Immature natural killer cell (primary cell): ENCODE results near the gene GRP. TPM values are rescaled to one million over a fixed set of nuclear protein-coding genes. Genes with fewer than 3 reads are reported as not detected.
A peak's percentile ranks its signal among the peaks of the same experiment; 100 is the strongest.
"Not testable (repeated sequence)": the region's sequence is repeated elsewhere in the genome, so short reads cannot be mapped to it uniquely, and the experiment has no call there.

ENCODE experiments used
- DNase-seq, 3 donors: peaks; one replicate each; pipeline ENCODE4 v3.0.0; 2022; ENCODE audit warnings: mixed read lengths in 1 of 3
- H3K27ac Mint-ChIP-seq, 6 donors: one replicate each; pipeline ENCODE4 v1.8.0; 2020; ENCODE audit warnings: mixed read lengths in 6 of 6, mild to moderate bottlenecking in 5 of 6, inconsistent platforms in 4 of 6, moderate library complexity in 3 of 6
- H3K27me3 Mint-ChIP-seq, 3 donors: one replicate each; pipeline ENCODE4 v1.8.0; 2020 to 2021; ENCODE audit warnings: low read depth in 3 of 3, mild to moderate bottlenecking in 3 of 3, mixed read lengths in 3 of 3, moderate library complexity in 3 of 3, inconsistent platforms in 1 of 3
- H3K36me3 Mint-ChIP-seq, 3 donors: one replicate each; pipeline ENCODE4 v1.8.0; 2020; ENCODE audit warnings: mixed read lengths in 3 of 3, inconsistent platforms in 2 of 3, mild to moderate bottlenecking in 2 of 3
- H3K4me1 Mint-ChIP-seq, 2 donors: one replicate each; pipeline ENCODE4 v1.8.0; 2020; ENCODE audit warnings: inconsistent platforms in 2 of 2, mild to moderate bottlenecking in 2 of 2, mixed read lengths in 2 of 2, moderate library complexity in 1 of 2
- H3K4me3 Mint-ChIP-seq, 5 donors: one replicate each; pipeline ENCODE4 v1.8.0; 2020; ENCODE audit warnings: mild to moderate bottlenecking in 5 of 5, mixed read lengths in 5 of 5, inconsistent platforms in 3 of 5, moderate library complexity in 3 of 5
- H3K9me3 Mint-ChIP-seq, 6 donors: one replicate each; pipeline ENCODE4 v1.8.0; 2020; ENCODE audit warnings: mild to moderate bottlenecking in 6 of 6, mixed read lengths in 6 of 6, inconsistent platforms in 4 of 6, moderate library complexity in 3 of 6
- polyA plus RNA-seq, 3 donors: library from polyadenylated mRNA; unstranded; fragments of 300-500 nt; fragmentation: Illumina TruSeq; gene quantifications; one replicate each; pipeline ENCODE4 v1.2.3, GENCODE V29; 2021

GRP gene
- polyA plus RNA-seq, 3 donors from 2014 or later: not detected

DNA sequence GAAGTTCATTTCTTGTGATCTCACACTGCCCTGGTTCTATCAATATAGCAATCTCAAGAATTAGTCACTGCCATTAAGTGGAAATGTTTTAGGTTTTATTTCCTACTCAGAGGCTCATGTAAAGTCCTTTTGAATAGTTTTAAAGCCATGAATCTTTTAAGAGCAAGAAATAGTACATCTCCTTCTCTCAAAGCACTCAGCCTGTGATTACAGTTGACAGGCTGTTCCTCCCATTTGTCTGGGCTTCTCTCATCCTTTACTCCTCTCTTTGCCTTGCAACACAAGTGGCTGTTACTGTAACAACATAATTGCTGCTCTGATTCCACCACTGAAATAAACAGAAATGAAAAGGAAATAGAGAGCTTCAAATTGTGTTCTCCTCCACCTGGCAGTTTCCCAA lies 18.4 kb downstream of the GRP start:
- Mint-ChIP-seq H3K9me3 (peaks cover 0 to 2% (median 0%) of the 10 kb centered on the region in 6 donors), H3K27me3 (peaks cover 0 to 16% (median 2%) of the 10 kb centered on the region in 3 donors), H3K27ac (no peak overlapping the region), H3K36me3 (no peaks in the 10 kb centered on the region), H3K4me3 (no peak overlapping the region), H3K4me1 (no peaks in the 10 kb centered on the region)
- DNase-seq: no peak

DNA sequence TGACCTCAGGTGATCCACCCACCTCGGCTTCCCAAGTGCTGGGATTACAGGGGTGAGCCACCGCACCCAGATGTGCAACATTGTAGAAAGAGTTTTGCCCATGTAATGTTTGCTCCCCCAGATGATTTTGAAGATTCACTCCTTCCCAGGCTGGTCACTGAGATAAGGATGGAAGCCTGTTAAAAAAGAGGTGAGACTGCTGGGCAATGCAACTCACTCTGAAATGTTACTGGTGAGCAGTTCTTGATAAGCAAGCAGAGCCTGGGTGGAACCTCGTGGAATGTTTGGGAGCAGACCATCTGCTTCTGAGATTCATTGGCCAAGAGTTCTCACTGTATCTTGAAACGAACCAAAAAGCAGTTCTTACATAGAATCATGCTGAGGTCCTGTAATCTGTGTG lies 19.7 kb downstream of the GRP start:
- H3K36me3 Mint-ChIP-seq: no peaks in the 10 kb centered on the region
- H3K4me1 Mint-ChIP-seq: no peaks in the 10 kb centered on the region
- no peak overlapping the region for H3K27ac Mint-ChIP-seq
- peaks cover 0 to 4% (median 0%) of the 10 kb centered on the region in 6 donors for H3K9me3 Mint-ChIP-seq
- no peak for DNase-seq
- no peak overlapping the region for H3K4me3 Mint-ChIP-seq
- H3K27me3 Mint-ChIP-seq: peaks cover 0 to 16% (median 4%) of the 10 kb centered on the region in 3 donors

DNA sequence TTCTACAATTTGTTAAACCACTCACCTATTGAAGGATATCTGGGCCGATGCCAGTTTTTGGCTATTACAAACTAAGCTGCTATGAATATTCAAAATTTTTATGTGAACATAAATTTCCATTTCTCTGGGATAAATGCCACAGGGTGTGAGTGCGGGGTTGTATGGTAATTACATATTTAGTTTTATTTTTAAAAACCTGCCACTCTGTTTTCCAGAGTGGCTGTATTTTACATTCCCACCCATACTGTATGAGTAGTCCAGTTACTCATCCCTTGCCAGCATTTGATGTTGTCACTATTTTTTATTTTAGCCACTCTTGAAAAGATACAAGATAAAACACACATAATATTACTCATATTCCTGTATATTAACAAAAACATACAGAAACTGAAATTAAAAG lies 22.9 kb downstream of the GRP start:
- H3K4me1 Mint-ChIP-seq: no peaks in the 10 kb centered on the region
- H3K36me3 Mint-ChIP-seq: no peaks in the 10 kb centered on the region
- H3K27me3 Mint-ChIP-seq: peaks cover 4 to 27% (median 5%) of the 10 kb centered on the region in 3 donors
- H3K9me3 Mint-ChIP-seq: peaks cover 0 to 2% (median 0%) of the 10 kb centered on the region in 6 donors
- no peak for DNase-seq
- no peak overlapping the region for H3K27ac Mint-ChIP-seq
- H3K4me3 Mint-ChIP-seq: no peak overlapping the region

DNA sequence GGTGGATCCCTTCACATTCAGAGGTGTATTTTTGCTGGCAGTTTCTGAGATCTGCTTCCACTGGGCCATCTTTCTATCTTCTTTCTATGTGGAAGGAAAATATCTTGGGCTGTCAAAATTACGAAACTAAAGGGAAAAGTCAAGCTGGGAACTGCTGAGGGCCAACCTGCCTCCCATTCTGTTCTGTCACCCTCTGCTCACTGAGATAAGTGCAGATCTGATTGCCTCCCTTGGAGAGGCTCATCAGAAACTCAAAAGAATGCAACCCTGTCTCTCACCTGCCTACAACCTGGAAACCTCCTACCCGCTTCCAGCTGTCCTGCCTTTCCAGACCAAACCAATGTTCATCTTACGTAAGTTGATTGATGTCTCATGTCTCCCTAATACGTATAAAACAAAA lies 26.8 kb downstream of the GRP start:
- H3K36me3 Mint-ChIP-seq: no peaks in the 10 kb centered on the region
- H3K4me1 Mint-ChIP-seq: no peaks in the 10 kb centered on the region
- H3K27ac Mint-ChIP-seq: no peak overlapping the region
- peaks cover 0 to 2% (median 0%) of the 10 kb centered on the region in 6 donors for H3K9me3 Mint-ChIP-seq
- DNase-seq: no peak
- H3K27me3 Mint-ChIP-seq: peaks cover 2 to 28% (median 5%) of the 10 kb centered on the region in 3 donors
- H3K4me3 Mint-ChIP-seq: no peak overlapping the region

DNA sequence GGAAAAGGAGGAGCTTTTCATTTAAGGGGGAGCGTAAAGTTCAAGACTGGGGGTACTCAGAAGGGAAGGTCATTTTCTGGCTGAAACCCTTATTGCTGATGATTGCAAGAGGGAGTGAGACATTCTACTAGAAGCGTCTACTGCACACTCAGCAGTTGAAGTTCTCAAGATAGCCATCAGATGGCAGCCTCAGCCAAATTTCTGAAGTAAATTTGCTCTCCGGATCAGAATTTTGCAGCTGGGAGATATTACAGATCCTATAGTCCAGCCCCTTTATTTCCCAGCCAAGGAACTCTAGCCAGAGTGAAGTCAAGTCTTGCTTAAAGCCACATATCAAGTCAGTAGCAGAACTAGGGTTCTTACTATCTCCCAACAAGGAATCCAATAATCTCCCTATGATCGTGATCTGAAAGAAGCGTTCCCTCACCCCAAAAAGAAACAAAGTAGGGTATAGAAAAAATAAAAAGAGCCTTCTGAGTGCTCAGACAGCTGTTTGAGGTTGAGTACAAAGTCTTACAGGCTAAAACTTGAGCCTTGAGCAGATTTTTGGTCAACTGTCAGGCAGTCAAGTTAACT lies 29.3 kb downstream of the GRP start:
- Mint-ChIP-seq H3K9me3 (no peaks in the 10 kb centered on the region), H3K27me3 (peaks cover 1 to 22% (median 5%) of the 10 kb centered on the region in 3 donors), H3K4me1 (no peaks in the 10 kb centered on the region), H3K27ac (no peak overlapping the region), H3K36me3 (no peaks in the 10 kb centered on the region), H3K4me3 (no peak overlapping the region)
- no peak for DNase-seq

DNA sequence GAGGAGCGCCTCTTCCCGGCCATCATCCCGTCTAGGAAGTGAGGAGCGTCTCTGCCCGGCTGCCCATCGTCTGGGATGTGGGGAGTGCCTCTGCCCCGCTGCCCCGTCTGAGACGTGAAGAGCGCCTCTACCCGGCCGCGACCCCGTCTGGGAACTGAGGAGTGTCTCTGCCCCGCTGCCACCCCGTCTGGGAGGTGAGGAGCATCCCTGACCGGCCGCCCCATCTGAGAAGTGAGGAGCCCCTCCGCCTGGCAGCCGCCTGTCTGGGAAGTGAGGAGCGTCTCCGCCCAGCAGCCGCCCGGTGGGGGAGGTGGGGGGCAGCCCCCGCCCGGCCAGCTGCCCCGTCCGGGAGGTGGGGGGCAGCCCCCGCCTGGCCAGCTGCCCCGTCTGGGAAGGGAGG lies 35.5 kb downstream of the GRP start:
- H3K4me3 Mint-ChIP-seq, H3K27me3 Mint-ChIP-seq, H3K9me3 Mint-ChIP-seq, DNase-seq, H3K4me1 Mint-ChIP-seq, H3K36me3 Mint-ChIP-seq, H3K27ac Mint-ChIP-seq: not testable (repeated sequence)

DNA sequence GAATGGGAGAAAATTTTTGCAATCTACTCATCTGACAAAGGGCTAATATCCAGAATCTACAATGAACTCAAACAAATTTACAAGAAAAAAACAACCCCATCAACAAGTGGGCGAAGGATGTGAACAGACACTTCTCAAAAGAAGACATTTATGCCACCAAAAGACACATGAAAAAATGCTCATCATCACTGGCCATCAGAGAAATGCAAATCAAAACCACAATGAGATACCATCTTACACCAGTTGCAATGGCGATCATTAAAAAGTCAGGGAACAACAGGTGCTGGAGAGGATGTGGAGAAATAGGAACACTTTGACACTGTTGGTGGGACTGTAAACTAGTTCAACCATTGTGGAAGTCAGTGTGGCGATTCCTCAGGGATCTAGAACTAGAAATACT lies 41.9 kb downstream of the GRP start:
- not testable (repeated sequence) for H3K4me3 Mint-ChIP-seq, DNase-seq, H3K4me1 Mint-ChIP-seq, H3K36me3 Mint-ChIP-seq, H3K27ac Mint-ChIP-seq
- Mint-ChIP-seq H3K9me3 (peaks cover 0 to 11% (median 6%) of the 10 kb centered on the region in 6 donors), H3K27me3 (peaks cover 6 to 28% (median 19%) of the 10 kb centered on the region in 3 donors)

DNA sequence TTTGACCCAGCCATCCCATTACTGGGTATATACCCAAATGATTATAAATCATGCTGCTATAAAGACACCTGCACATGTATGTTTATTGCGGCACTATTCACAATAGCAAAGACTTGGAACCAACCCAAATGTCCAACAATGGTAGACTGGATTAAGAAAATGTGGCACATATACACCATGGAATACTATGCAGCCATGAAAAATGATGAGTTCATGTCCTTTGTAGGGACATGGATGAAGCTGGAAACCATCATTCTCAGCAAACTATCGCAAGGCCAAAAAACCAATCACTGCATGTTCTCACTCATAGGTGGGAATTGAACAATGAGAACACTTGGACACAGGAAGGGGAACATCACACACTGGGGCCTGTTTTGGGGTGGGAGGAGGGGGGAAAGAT lies 42.3 kb downstream of the GRP start:
- Mint-ChIP-seq H3K27me3 (peaks cover 6 to 32% (median 19%) of the 10 kb centered on the region in 3 donors), H3K9me3 (peaks cover 0 to 11% (median 6%) of the 10 kb centered on the region in 6 donors)
- not testable (repeated sequence) for H3K27ac Mint-ChIP-seq, H3K4me3 Mint-ChIP-seq, DNase-seq, H3K36me3 Mint-ChIP-seq, H3K4me1 Mint-ChIP-seq

DNA sequence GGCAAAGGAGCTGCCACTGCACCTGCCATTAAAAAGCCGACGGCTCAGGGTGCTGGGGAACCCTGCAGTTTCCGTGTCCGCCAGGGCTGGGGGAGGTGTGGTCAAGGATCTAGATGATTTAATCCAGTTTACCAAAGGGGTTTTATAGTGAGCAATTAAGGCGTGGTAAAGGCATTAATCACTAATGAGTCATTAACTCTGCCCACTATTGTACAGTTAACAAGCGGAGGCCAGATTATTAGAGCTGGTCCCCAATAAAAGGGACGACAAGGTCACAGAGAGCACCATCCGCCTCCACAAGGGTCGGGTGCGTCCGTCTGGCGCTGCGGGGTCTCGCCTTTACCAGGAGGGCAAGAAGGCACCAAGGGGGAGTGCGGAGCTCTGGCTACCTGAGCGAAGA lies 43.7 kb downstream of the GRP start:
- H3K27me3 Mint-ChIP-seq: peaks cover 11 to 40% (median 21%) of the 10 kb centered on the region in 3 donors
- no peak overlapping the region for H3K27ac Mint-ChIP-seq
- peaks cover 3 to 5% of the 10 kb centered on the region in 2 donors for H3K4me1 Mint-ChIP-seq
- H3K4me3 Mint-ChIP-seq: peak overlapping the region in 2 of 5 donors; percentile 45 to 69
- peaks cover 0 to 10% (median 6%) of the 10 kb centered on the region in 6 donors for H3K9me3 Mint-ChIP-seq
- DNase-seq: no peak
- H3K36me3 Mint-ChIP-seq: no peaks in the 10 kb centered on the region

DNA sequence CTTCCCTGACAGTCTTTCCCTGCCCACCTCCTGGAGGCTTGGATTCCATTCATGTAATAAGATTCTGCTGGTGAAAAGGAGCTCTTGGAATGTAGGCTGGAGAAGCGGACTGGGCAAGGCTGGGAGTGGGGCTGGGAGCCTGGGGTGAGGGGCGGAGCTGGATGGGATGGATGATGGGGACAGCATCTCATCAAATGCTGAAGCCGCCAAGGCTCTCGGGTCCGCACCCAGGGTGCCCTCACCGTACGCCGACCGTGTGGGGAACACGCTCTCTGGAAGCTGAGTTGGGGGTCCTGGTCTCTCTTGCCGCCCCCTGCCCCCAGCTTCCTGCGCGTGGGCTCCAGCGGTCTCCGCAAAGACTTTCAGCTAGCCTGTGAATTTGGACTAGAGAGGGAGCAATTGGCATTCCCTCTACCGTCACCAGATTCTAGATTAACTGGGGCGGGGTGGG lies 44.2 kb downstream of the GRP start:
- peaks cover 3 to 5% of the 10 kb centered on the region in 2 donors for H3K4me1 Mint-ChIP-seq

DNA sequence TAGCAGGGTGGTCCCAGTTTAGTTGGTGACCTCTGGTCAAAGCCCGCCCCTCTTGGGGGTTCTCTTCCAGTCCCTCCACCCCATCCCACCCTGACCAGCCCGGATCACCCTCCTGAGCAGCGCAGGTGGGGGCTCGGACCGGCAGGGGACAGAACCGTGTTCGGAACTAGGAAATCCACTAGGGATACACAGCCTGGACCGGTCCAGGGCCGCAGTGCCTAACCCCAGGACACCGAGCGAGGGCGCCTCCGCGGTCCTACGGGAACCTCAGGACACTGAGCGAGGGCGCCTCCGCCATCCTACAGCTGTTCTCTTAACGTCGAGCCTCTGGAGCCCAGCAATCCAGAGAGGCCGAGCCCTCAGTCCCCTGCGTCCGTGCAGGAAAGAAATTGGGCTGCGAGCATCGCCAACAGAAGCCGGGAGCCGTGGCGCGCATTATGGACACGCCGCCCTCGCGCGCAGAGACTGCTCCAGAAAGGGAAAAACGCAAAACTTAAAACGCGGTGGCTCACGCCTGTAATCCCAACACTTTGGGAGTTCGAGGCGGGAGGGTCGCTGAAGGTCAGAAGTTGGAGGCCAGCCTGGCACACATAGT lies 44.8 kb downstream of the GRP start:
- Mint-ChIP-seq H3K36me3 (peaks cover 0 to 3% (median 0%) of the 10 kb centered on the region in 3 donors), H3K4me1 (peaks cover 5 to 9% of the 10 kb centered on the region in 2 donors), H3K9me3 (peaks cover 0 to 9% (median 3%) of the 10 kb centered on the region in 6 donors), H3K27ac (no peak overlapping the region), H3K4me3 (peak overlapping the region in 2 of 5 donors; percentile 12 to 46), H3K27me3 (peaks cover 13 to 40% (median 21%) of the 10 kb centered on the region in 3 donors)
- DNase-seq: no peak

More for the DNA sequence above, 44.2 kb downstream of the GRP start:
- H3K27ac Mint-ChIP-seq: no peak overlapping the region
- no peak for DNase-seq
- H3K36me3 Mint-ChIP-seq: no peaks in the 10 kb centered on the region
- peaks cover 0 to 9% (median 5%) of the 10 kb centered on the region in 6 donors for H3K9me3 Mint-ChIP-seq
- peaks cover 11 to 40% (median 20%) of the 10 kb centered on the region in 3 donors for H3K27me3 Mint-ChIP-seq
- H3K4me3 Mint-ChIP-seq: peak overlapping the region in 1 of 5 donors; percentile 12

DNA sequence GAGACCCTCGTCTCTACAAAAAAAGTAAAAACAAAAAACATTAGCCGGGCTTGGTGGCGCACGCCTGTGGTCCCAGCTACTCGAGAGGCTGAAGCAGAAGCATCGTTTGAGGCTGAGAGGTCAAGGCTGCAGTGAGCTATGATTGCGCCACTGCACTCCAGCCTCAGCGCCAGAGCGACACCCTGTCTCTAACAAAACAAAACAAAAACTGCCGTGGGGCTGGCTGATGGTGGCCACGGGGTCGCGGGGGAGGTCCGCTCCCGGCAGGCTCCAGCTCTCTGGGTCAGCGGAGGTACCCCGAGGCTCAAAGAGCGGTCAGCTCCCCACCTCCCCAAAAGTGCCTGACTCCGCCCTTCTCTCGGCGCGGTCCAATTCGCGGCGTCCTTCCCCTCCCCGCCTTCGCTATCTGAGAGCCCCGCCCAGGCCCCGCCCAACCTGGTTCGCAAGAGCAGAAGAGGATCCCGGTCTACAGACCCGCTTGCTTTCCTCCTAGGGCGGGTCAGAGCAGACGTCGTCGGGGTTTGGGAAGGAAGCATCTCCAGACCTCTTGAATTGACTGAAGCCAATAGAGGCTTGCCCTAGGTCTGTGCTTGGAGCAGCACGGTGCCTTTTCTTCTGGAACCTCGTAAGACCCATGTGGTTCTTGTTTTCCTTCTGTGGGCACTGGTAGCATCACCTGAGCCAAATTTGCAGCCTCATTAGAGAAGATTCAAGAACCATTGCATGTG lies 45.5 kb downstream of the GRP start:
- Mint-ChIP-seq H3K27ac (no peak overlapping the region), H3K4me3 (peak overlapping the region in 3 of 5 donors; percentile 4 to 46 (median 15)), H3K36me3 (peaks cover 0 to 4% (median 0%) of the 10 kb centered on the region in 3 donors), H3K4me1 (peaks cover 6 to 11% of the 10 kb centered on the region in 2 donors), H3K9me3 (peaks cover 0 to 9% (median 3%) of the 10 kb centered on the region in 6 donors), H3K27me3 (peaks cover 16 to 44% (median 21%) of the 10 kb centered on the region in 3 donors)
- no peak for DNase-seq

DNA sequence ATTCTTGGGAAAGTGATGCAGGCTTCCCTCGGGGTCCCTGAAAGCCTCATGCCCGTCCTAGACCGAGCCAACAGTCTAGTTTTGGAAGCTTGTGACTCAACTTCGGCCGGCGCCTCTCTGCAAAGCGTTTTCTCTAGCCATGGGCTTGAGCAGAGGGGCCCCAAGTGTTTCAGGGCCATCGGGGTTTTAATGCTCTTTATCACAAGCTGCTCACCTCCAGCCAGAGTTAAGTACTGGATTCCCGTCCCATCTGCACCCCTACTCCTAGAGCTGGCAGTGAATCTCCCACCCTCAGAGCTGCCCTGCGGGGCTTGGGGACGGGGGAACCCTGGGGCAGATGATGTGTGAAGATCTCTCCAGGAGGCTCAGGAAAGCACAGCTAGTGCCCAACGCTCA lies 46.0 kb downstream of the GRP start:
- Mint-ChIP-seq H3K9me3 (peaks cover 0 to 9% (median 3%) of the 10 kb centered on the region in 6 donors), H3K27me3 (peaks cover 21 to 46% (median 21%) of the 10 kb centered on the region in 3 donors), H3K4me3 (peak overlapping the region in 3 of 5 donors; percentile 15 to 46 (median 38)), H3K36me3 (peaks cover 0 to 4% (median 0%) of the 10 kb centered on the region in 3 donors), H3K27ac (no peak overlapping the region), H3K4me1 (peaks cover 6 to 11% of the 10 kb centered on the region in 2 donors)
- no peak for DNase-seq

DNA sequence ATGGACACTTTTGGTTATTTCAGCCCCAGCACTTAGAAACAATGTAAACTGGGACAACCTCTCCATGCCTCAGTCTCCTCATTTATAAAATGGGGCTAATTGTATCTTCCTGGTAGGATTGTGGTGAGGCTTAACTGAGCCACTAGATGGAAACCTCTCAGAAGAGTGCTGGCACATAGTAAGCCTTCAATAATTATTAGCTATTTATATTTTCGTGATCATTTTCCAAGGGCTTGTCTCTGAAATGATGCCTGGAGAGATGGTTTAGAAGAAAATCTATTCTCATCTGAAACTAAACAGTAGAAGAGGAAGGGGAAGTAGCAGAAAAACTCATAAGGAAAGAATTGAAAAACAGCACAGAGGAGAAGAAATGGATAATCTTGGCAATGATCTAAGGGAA lies 46.5 kb downstream of the GRP start:
- peaks cover 0 to 4% (median 0%) of the 10 kb centered on the region in 3 donors for H3K36me3 Mint-ChIP-seq
- peaks cover 0 to 9% (median 3%) of the 10 kb centered on the region in 6 donors for H3K9me3 Mint-ChIP-seq
- peaks cover 22 to 47% (median 26%) of the 10 kb centered on the region in 3 donors for H3K27me3 Mint-ChIP-seq
- no peak overlapping the region for H3K4me3 Mint-ChIP-seq
- no peak overlapping the region for H3K27ac Mint-ChIP-seq
- no peak for DNase-seq
- peaks cover 6 to 11% of the 10 kb centered on the region in 2 donors for H3K4me1 Mint-ChIP-seq
